ENCODE measurements around the gene CNGB1. TPM values are rescaled to one million over a fixed set of nuclear protein-coding genes. Genes with fewer than 3 reads are reported as not detected.
"Not testable (repeated sequence)": the region's sequence is repeated elsewhere in the genome, so short reads cannot be mapped to it uniquely, and the experiment has no call there.

CNGB1 gene
- total and polyA plus RNA-seq, 4 donors = under 0.01 TPM; not detected in 2

DNA sequence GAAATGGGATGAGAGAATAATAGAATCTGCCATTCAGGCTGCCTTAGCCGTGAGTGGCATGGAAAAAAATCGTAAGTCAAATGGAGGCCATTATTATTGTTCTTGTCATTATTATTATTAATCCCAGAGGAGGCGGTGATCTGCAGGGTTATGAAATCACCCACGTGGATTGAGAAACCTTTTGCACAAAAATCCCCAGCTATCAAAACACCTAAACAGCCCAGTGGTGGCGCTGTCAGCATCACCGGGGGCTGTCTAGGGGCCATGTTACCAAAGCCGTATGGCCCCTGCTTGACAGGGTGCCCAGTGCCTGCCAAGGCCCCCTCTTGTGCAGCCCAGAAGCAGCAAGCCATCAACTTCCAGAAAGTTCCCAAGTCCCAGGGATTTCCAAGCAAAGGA, 25.2 kb downstream of the CNGB1 start:
- Histone ChIP-seq H3K9me3 (ENCODE audit: control insufficient read depth in 4 of 4, low read length in 3 of 4) (no peaks in the 10 kb centered on the region), H3K27me3 (ENCODE audit: control insufficient read depth in 4 of 4, insufficient read depth in 4 of 4, low read length in 3 of 4) (no peaks in the 10 kb centered on the region), H3K4me3 (ENCODE audit: low read depth in 1 of 3, low read length in 3 of 3) (no peak overlapping the region), H3K36me3 (ENCODE audit: control insufficient read depth in 4 of 4, insufficient read depth in 3 of 4, low read depth in 1 of 4, low read length in 3 of 4) (no peaks in the 10 kb centered on the region), H3K4me1 (ENCODE audit: control insufficient read depth in 4 of 4, insufficient read depth in 4 of 4, low read length in 3 of 4) (peaks cover 0 to 6% (median 0%) of the 10 kb centered on the region in 4 donors), H3K9ac (ENCODE audit: low read depth in 1 of 2, low read length in 2 of 2) (no peak overlapping the region), H3K27ac (ENCODE audit: low read depth in 1 of 2, low read length in 2 of 2) (no peak overlapping the region)
- 59% methylated on average over 7 of the region's 7 CpGs for WGBS
- no peak for DNase-seq (ENCODE audit: low spot score)
- TF ChIP-seq, protein P1, sequence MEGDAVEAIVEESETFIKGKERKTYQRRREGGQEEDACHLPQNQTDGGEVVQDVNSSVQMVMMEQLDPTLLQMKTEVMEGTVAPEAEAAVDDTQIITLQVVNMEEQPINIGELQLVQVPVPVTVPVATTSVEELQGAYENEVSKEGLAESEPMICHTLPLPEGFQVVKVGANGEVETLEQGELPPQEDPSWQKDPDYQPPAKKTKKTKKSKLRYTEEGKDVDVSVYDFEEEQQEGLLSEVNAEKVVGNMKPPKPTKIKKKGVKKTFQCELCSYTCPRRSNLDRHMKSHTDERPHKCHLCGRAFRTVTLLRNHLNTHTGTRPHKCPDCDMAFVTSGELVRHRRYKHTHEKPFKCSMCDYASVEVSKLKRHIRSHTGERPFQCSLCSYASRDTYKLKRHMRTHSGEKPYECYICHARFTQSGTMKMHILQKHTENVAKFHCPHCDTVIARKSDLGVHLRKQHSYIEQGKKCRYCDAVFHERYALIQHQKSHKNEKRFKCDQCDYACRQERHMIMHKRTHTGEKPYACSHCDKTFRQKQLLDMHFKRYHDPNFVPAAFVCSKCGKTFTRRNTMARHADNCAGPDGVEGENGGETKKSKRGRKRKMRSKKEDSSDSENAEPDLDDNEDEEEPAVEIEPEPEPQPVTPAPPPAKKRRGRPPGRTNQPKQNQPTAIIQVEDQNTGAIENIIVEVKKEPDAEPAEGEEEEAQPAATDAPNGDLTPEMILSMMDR (IDR thresholded peaks at IDR 0.05; ENCODE audit: low read depth, low read length, missing input control) = no peak
- TF ChIP-seq FOXA1 (IDR thresholded peaks at IDR 0.05) = no peak
- TF ChIP-seq, protein P2, sequence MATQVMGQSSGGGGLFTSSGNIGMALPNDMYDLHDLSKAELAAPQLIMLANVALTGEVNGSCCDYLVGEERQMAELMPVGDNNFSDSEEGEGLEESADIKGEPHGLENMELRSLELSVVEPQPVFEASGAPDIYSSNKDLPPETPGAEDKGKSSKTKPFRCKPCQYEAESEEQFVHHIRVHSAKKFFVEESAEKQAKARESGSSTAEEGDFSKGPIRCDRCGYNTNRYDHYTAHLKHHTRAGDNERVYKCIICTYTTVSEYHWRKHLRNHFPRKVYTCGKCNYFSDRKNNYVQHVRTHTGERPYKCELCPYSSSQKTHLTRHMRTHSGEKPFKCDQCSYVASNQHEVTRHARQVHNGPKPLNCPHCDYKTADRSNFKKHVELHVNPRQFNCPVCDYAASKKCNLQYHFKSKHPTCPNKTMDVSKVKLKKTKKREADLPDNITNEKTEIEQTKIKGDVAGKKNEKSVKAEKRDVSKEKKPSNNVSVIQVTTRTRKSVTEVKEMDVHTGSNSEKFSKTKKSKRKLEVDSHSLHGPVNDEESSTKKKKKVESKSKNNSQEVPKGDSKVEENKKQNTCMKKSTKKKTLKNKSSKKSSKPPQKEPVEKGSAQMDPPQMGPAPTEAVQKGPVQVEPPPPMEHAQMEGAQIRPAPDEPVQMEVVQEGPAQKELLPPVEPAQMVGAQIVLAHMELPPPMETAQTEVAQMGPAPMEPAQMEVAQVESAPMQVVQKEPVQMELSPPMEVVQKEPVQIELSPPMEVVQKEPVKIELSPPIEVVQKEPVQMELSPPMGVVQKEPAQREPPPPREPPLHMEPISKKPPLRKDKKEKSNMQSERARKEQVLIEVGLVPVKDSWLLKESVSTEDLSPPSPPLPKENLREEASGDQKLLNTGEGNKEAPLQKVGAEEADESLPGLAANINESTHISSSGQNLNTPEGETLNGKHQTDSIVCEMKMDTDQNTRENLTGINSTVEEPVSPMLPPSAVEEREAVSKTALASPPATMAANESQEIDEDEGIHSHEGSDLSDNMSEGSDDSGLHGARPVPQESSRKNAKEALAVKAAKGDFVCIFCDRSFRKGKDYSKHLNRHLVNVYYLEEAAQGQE (IDR thresholded peaks at IDR 0.05) = no peak

DNA sequence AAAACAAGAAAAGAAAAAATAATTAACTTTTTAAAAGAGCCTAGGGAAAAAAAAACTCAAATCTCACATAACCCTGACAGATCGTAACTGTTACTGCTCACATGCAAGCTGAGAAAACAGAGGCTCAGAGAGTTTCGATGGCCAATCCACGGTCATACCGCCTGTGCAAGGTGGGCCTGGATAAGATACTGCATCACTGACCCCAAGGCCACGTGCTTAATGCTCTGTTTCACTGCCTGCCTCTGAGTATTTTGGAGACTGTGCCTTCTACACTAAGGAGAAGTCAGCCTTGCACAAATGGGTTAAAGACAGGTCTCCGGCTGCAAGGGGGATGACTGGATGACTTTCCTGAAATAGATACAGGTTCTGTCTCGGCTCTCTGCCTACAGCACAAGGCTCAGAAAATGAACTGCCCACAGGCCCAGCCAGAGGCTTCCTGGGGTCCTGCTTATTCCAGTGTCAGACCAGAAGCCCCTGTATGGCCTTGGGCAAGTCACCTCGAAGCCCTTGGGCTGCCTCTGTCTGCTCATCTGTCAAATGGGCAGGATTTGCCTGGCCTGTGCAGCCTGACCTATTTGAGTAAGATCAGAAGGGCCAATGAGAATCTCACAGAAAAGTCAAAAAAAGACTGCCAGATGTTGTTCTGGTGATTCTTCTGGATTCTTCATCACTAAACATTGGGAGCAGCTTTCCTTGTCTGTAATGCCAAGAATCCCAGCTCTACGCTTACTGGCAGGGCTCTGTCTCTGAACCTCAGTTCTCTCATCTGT, 25.8 kb downstream of the CNGB1 start:
- WGBS = 91% methylated on average over 9 of the region's 9 CpGs
- Histone ChIP-seq H3K27ac (ENCODE audit: low read depth in 1 of 2, low read length in 2 of 2) (no peak overlapping the region), H3K36me3 (ENCODE audit: control insufficient read depth in 4 of 4, insufficient read depth in 3 of 4, low read depth in 1 of 4, low read length in 3 of 4) (no peaks in the 10 kb centered on the region), H3K9ac (ENCODE audit: low read depth in 1 of 2, low read length in 2 of 2) (no peak overlapping the region), H3K4me3 (ENCODE audit: low read depth in 1 of 3, low read length in 3 of 3) (no peak overlapping the region), H3K27me3 (ENCODE audit: control insufficient read depth in 4 of 4, insufficient read depth in 4 of 4, low read length in 3 of 4) (no peaks in the 10 kb centered on the region), H3K9me3 (ENCODE audit: control insufficient read depth in 4 of 4, low read length in 3 of 4) (no peaks in the 10 kb centered on the region), H3K4me1 (ENCODE audit: control insufficient read depth in 4 of 4, insufficient read depth in 4 of 4, low read length in 3 of 4) (peaks cover 0 to 6% (median 0%) of the 10 kb centered on the region in 4 donors)
- TF ChIP-seq RAD21 (IDR thresholded peaks at IDR 0.05) (no peak), FOXA2 (IDR thresholded peaks at IDR 0.05) (no peak)
- DNase-seq (ENCODE audit: low spot score) = no peak

DNA sequence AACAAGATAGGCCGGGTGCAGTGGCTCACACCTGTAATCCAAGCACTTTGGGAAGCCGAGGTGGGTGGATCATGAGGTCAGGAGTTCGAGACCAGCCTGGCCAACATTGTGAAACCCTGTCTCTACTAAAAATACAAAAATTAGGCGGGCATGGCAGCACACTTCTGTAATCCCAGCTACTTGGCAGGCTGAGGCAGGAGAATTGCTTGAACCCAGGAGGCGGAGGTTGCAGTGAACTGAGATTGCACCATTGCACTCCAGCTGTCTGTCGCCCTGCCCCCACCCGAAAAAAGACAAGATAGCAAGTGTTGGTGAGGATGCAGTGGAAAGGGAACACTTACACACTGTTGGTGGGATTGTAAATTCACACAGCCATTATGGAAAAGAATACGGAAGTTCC, 27.5 kb downstream of the CNGB1 start:
- not testable (repeated sequence) for H3K9ac ChIP-seq (ENCODE audit: low read depth in 1 of 2, low read length in 2 of 2); H3K9me3 ChIP-seq (ENCODE audit: control insufficient read depth in 4 of 4, low read length in 3 of 4); H3K27ac ChIP-seq (ENCODE audit: low read depth in 1 of 2, low read length in 2 of 2); H3K27me3 ChIP-seq (ENCODE audit: control insufficient read depth in 4 of 4, insufficient read depth in 4 of 4, low read length in 3 of 4); DNase-seq (ENCODE audit: low spot score); H3K4me1 ChIP-seq (ENCODE audit: control insufficient read depth in 4 of 4, insufficient read depth in 4 of 4, low read length in 3 of 4); H3K4me3 ChIP-seq (ENCODE audit: low read depth in 1 of 3, low read length in 3 of 3); H3K36me3 ChIP-seq (ENCODE audit: control insufficient read depth in 4 of 4, insufficient read depth in 3 of 4, low read depth in 1 of 4, low read length in 3 of 4)
- 57% methylated on average over 8 of the region's 8 CpGs for WGBS

DNA sequence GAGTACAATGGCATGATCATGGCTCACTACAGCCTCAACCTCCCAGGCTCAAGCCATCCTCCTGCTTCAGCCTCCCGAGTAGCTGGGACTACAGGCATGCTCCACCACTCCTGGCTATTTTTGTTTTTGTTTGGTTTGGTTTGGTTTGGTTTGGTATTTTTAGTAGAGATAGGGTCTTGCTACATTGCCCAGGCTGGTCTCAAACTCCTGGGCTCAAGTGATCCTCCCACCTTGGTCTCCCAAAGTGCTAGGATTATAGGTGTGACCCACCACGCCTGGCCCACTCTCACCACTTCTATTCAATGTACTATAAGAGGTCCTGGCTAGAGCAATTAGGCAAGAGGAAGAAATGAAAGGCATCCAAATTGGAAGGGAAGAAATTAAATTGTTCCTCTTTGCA, 29.0 kb downstream of the CNGB1 start:
- not testable (repeated sequence) for H3K36me3 ChIP-seq (ENCODE audit: control insufficient read depth in 4 of 4, insufficient read depth in 3 of 4, low read depth in 1 of 4, low read length in 3 of 4); H3K4me1 ChIP-seq (ENCODE audit: control insufficient read depth in 4 of 4, insufficient read depth in 4 of 4, low read length in 3 of 4); H3K27me3 ChIP-seq (ENCODE audit: control insufficient read depth in 4 of 4, insufficient read depth in 4 of 4, low read length in 3 of 4); H3K9me3 ChIP-seq (ENCODE audit: control insufficient read depth in 4 of 4, low read length in 3 of 4); DNase-seq (ENCODE audit: low spot score); H3K9ac ChIP-seq (ENCODE audit: low read depth in 1 of 2, low read length in 2 of 2); H3K4me3 ChIP-seq (ENCODE audit: low read depth in 1 of 3, low read length in 3 of 3); H3K27ac ChIP-seq (ENCODE audit: low read depth in 1 of 2, low read length in 2 of 2)
- 84% methylated on average over 2 of the region's 2 CpGs for WGBS

Measured in liver (tissue), 9 donors.